Vagina (tissue), 2 donors: Measurements from ENCODE around the gene MAGOHB.

Source experiments
- POLR2A ChIP-seq, 2 donors: fragments of 450-650 bp; IDR thresholded peaks; one replicate each; pipeline ENCODE4 v1.6.1; 2017; ENCODE audit warnings: antibody characterized with exemption in 2 of 2, mild to moderate bottlenecking in 2 of 2, moderate library complexity in 2 of 2
- TF ChIP-seq, protein P1 (sequence below), 3 experiments: fragments of 450-650 bp in 2 of 3; fragments of 200-600 bp in 1 of 3; sonication (generic) in 1 of 3; IDR thresholded peaks; one replicate each; pipeline ENCODE4 v1.5.1; 2017 to 2019; ENCODE audit warnings: antibody characterized with exemption in 3 of 3, mild to moderate bottlenecking in 2 of 3, moderate library complexity in 2 of 3

DNA sequence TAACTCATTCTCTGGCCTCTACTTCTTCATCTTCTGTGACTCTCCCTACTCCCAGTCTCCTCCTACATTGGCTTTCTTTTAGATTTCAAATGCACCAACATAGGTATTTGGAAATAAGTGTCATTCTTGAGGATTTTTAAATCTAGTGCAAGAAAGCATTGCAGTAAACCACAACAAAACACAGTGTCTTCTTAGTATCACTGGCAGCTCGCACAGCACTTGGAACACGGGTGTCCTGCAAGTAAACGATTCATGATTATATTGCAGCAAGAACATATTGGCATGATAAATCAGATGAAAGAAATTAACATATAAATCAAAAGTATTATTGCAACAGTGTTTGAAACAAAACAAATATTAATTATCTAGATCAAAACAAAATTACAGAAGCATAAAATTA lies 45.6 kb downstream of the MAGOHB start:
- TF ChIP-seq, protein P1, sequence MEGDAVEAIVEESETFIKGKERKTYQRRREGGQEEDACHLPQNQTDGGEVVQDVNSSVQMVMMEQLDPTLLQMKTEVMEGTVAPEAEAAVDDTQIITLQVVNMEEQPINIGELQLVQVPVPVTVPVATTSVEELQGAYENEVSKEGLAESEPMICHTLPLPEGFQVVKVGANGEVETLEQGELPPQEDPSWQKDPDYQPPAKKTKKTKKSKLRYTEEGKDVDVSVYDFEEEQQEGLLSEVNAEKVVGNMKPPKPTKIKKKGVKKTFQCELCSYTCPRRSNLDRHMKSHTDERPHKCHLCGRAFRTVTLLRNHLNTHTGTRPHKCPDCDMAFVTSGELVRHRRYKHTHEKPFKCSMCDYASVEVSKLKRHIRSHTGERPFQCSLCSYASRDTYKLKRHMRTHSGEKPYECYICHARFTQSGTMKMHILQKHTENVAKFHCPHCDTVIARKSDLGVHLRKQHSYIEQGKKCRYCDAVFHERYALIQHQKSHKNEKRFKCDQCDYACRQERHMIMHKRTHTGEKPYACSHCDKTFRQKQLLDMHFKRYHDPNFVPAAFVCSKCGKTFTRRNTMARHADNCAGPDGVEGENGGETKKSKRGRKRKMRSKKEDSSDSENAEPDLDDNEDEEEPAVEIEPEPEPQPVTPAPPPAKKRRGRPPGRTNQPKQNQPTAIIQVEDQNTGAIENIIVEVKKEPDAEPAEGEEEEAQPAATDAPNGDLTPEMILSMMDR (IDR thresholded peaks at IDR 0.05), result no peak
- no peak for TF ChIP-seq POLR2A (IDR thresholded peaks at IDR 0.05)
